HL-60/S4 treated with phorbol 12-myristate 13-acetate at 8.2 ng/mL for 4 days and 3 days (cell line): Measurements from ENCODE around the gene ZNF135.

Source experiments
- in situ Hi-C: fragments of 300-500 bp; cut with MboI; formaldehyde crosslinking; loops from 2 replicates; pipeline ENCODE4 v1.15.0; 2022; ENCODE audit warnings: low sequenced_read_pairs

ZNF135 gene

GRCh38 chr19:58089846-58090245 is 30.8 kb downstream of the ZNF135 start:
- in situ Hi-C loops: no loop called here

GRCh38 chr19:58091251-58091995 is 32.3 kb downstream of the ZNF135 start:
- in situ Hi-C loops: no loop called here

GRCh38 chr19:58093071-58093470 is 34.0 kb downstream of the ZNF135 start:
- in situ Hi-C loops: no loop called here

GRCh38 chr19:58095328-58095727 is 36.2 kb downstream of the ZNF135 start:
- in situ Hi-C loops: no loop called here

- in situ Hi-C loops: no loop called here
Measured at GRCh38 chr19:58096884-58097283, 37.8 kb downstream of the ZNF135 start.

GRCh38 chr19:58097349-58097748 is 38.3 kb downstream of the ZNF135 start:
- in situ Hi-C loops: no loop called here

- in situ Hi-C loops: no loop called here
Measured at GRCh38 chr19:58097781-58098681, 38.9 kb downstream of the ZNF135 start, which contains the start of gene ZSCAN18. Gene ZSCAN18, minus strand, starts transcription at chr19:58098231. Its CDS starts 7,964 bp downstream, at chr19:58090267.

- in situ Hi-C loops: no loop called here
Measured at GRCh38 chr19:58098682-58098998, 39.6 kb downstream of the ZNF135 start.

GRCh38 chr19:58107778-58108545 is 48.9 kb downstream of the ZNF135 start:
- in situ Hi-C loops: no loop called here

GRCh38 chr19:58108546-58108817 is 49.4 kb downstream of the ZNF135 start:
- in situ Hi-C loops: no loop called here

GRCh38 chr19:58117841-58118575 is 58.9 kb downstream of the ZNF135 start:
- in situ Hi-C loops: no loop called here

- in situ Hi-C loops: no loop called here
Measured at GRCh38 chr19:58118979-58119733, 60.1 kb downstream of the ZNF135 start.
